Naive thymus-derived CD4-positive, alpha-beta T cell (primary cell): ENCODE data around the gene NPAS3. TPM values are rescaled to one million over a fixed set of nuclear protein-coding genes. Genes with fewer than 3 reads are reported as not detected.

ENCODE experiments used
- ATAC-seq: fragments of 150-1000 bp; cut with Tn5 transposase; 2 replicates; pipeline ENCODE4 v1.10.0; 2021; ENCODE audit warnings: mild to moderate bottlenecking, moderate library complexity
- CTCF ChIA-PET: fragments of 350-600 bp; sonication (Branson Sonifier 250); formaldehyde crosslinking; loops from one replicate; lab custom pipeline; 2021; ENCODE audit warnings: antibody characterized with exemption; lab: Charles Lee
- POLR2A ChIA-PET: fragments of 350-600 bp; sonication (Branson Sonifier 250); formaldehyde crosslinking; loops from one replicate; lab custom pipeline; 2021; ENCODE audit warnings: antibody characterized with exemption, inconsistent platforms; lab: Charles Lee
- DNase-seq, 9 donors: peaks; one replicate each; pipeline versions ENCODE4 v3.0.0 to v3.0.0-alpha.2; 2020 to 2022; ENCODE audit warnings: mixed read lengths in 1 of 9
- H3K27ac ChIP-seq: one replicate; pipeline ENCODE4 v1.7.0; 2013; ENCODE audit warnings: mild to moderate bottlenecking, low read depth, low read length, moderate library complexity
- H3K27me3 ChIP-seq, 2 donors: one replicate each; pipeline ENCODE4 v1.7.0; 2013; ENCODE audit warnings: low read length in 2 of 2, mild to moderate bottlenecking in 2 of 2, moderate library complexity in 2 of 2; ENCODE audit not compliant: control insufficient read depth in 2 of 2, insufficient read depth in 2 of 2
- H3K36me3 ChIP-seq, 3 experiments: 1 replicate in 2 of 3; 2 replicates in 1 of 3; pipeline ENCODE4 v1.7.0; 2013; ENCODE audit warnings: low read length in 3 of 3, mild to moderate bottlenecking in 3 of 3, moderate library complexity in 1 of 3; ENCODE audit not compliant: insufficient read depth in 3 of 3, control insufficient read depth in 2 of 3
- H3K4me1 ChIP-seq, 2 donors: one replicate each; pipeline ENCODE4 v1.7.0; 2013; ENCODE audit warnings: low read length in 2 of 2, mild to moderate bottlenecking in 2 of 2, moderate library complexity in 1 of 2; ENCODE audit not compliant: control insufficient read depth in 2 of 2, insufficient read depth in 2 of 2
- H3K4me3 ChIP-seq: 2 replicates; pipeline ENCODE4 v1.7.0; 2013; ENCODE audit warnings: mild to moderate bottlenecking, low read length
- H3K9me3 ChIP-seq, 3 experiments: 1 replicate in 2 of 3; 2 replicates in 1 of 3; pipeline ENCODE4 v1.7.0; 2013; ENCODE audit warnings: low read length in 3 of 3; ENCODE audit not compliant: control insufficient read depth in 2 of 3
- H3K27ac Mint-ChIP-seq, 9 donors: one replicate each; pipeline ENCODE4 v1.8.0; 2020 to 2022; ENCODE audit warnings: mixed read lengths in 9 of 9, mild to moderate bottlenecking in 8 of 9, moderate library complexity in 5 of 9, inconsistent platforms in 2 of 9
- H3K27me3 Mint-ChIP-seq, 5 donors: one replicate each; pipeline ENCODE4 v1.8.0; 2021 to 2022; ENCODE audit warnings: mixed read lengths in 5 of 5, mild to moderate bottlenecking in 1 of 5
- H3K36me3 Mint-ChIP-seq, 5 donors: one replicate each; pipeline ENCODE4 v1.8.0; 2020 to 2022; ENCODE audit warnings: mixed read lengths in 5 of 5, mild to moderate bottlenecking in 3 of 5, inconsistent platforms in 1 of 5
- H3K4me1 Mint-ChIP-seq, 7 donors: one replicate each; pipeline ENCODE4 v1.8.0; 2020 to 2022; ENCODE audit warnings: mixed read lengths in 7 of 7, mild to moderate bottlenecking in 3 of 7, inconsistent platforms in 1 of 7
- H3K4me3 Mint-ChIP-seq, 10 donors: one replicate each; pipeline ENCODE4 v1.8.0; 2020 to 2022; ENCODE audit warnings: mild to moderate bottlenecking in 10 of 10, mixed read lengths in 10 of 10, moderate library complexity in 6 of 10, inconsistent platforms in 2 of 10
- H3K9me3 Mint-ChIP-seq, 11 donors: one replicate each; pipeline ENCODE4 v1.8.0; 2020 to 2022; ENCODE audit warnings: mixed read lengths in 11 of 11, mild to moderate bottlenecking in 4 of 11, inconsistent platforms in 1 of 11, moderate library complexity in 1 of 11
- intact Hi-C, 2 donors: fragments of 100-400 bp; cut with micrococcal nuclease; formaldehyde crosslinking; loops; one replicate each; pipeline ENCODE4 v1.15.1; 2023
- polyA plus RNA-seq, 2 donors: library from polyadenylated mRNA; unstranded; fragments of 300-500 nt; fragmentation: Illumina TruSeq; gene quantifications; one replicate each; pipeline ENCODE4 v1.2.3, GENCODE V29; 2021
- total RNA-seq, 6 experiments: library from RNA in 5 of 6; stranded (reverse) in 5 of 6; gene quantifications; 1 replicate in 5 of 6; 2 replicates in 1 of 6; pipeline ENCODE4 v1.2.3 and lab custom pipeline; 2021 to 2026

NPAS3 gene
- total and polyA plus RNA-seq, 7 experiments from 2014 or later = not detected

DNA sequence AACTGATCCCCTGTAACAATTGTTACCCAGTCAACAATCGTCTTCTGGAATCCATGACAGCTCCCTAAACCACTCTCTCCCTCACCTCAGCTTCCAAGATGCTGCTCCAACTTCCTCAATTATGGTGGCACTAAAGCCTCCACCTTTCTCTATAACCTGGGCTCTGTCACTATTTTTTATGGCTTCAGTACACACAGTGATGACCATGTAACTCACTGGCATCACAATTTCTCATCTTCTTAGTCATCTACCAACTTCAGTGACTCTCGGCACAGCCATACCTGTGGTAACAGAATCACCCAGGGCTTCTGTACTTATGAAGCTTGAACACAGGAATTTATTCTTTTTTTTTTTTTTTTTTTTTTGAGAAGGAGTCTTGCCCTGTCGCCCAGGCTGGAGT, 32.0 kb upstream of the NPAS3 start:
- H3K27me3 ChIP-seq = no peaks in the 10 kb centered on the region
- H3K27ac Mint-ChIP-seq = no peak overlapping the region
- no peak overlapping the region for H3K4me3 ChIP-seq
- no peak overlapping the region for H3K4me3 Mint-ChIP-seq
- no peaks in the 10 kb centered on the region for H3K27me3 Mint-ChIP-seq
- peaks cover 0 to 6% (median 0%) of the 10 kb centered on the region in 11 donors for H3K9me3 Mint-ChIP-seq
- no peaks in the 10 kb centered on the region for H3K9me3 ChIP-seq
- ChIA-PET POLR2A (no interaction called here), CTCF (no interaction called here)
- H3K36me3 Mint-ChIP-seq = no peaks in the 10 kb centered on the region
- H3K4me1 Mint-ChIP-seq = no peaks in the 10 kb centered on the region
- no peak overlapping the region for H3K27ac ChIP-seq
- intact Hi-C loops = no loop called here
- no peak for DNase-seq
- no peak for ATAC-seq
- H3K4me1 ChIP-seq = no peaks in the 10 kb centered on the region
- no peaks in the 10 kb centered on the region for H3K36me3 ChIP-seq

DNA sequence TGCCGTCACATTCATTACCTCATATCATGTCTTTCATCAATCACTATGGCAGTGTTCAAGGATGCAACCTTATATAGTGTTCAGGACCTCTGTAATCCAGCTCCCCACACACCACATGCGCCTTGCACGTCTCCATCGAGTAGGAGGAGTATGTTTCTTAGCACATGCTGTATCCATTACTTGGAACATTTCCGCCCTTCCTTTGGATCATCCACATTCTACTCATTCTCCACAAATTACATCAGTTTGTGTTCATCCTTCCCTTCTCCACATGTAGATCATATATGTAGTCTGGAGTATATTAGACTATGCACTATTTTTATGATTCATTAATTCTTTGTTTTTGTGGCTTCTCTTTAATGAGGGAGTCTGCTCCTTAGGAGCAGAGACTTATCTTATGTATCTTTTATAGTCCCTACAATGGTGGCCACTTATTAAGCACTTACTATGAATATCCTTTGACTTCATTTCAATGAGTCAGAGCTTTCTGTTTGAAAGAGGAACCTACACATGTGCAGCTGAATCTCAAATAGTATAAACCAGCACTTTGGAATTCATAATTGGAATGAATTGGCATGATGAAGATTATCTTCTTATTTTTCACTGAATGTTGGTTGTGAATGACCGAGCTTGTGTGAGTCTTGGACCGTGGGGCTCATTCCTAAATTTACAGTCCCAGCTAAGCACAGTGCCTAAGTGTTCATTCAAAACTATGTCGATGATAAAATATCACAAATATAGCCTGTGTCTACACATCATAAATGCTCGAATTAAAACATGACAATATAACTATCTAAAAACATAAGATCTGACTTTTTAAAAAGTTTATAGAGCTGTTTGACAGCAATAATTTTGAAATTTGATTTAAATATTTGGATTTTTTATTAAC, 30.2 kb upstream of the NPAS3 start:
- Mint-ChIP-seq H3K9me3 (peaks cover 0 to 6% (median 0%) of the 10 kb centered on the region in 11 donors), H3K27ac (no peak overlapping the region), H3K36me3 (no peaks in the 10 kb centered on the region), H3K27me3 (peaks cover 0 to 6% (median 0%) of the 10 kb centered on the region in 5 donors), H3K4me3 (no peak overlapping the region), H3K4me1 (no peaks in the 10 kb centered on the region)
- intact Hi-C loops = no loop called here
- H3K9me3 ChIP-seq = no peaks in the 10 kb centered on the region
- H3K27ac ChIP-seq = no peak overlapping the region
- ChIA-PET POLR2A (no interaction called here), CTCF (no interaction called here)
- H3K4me3 ChIP-seq = no peak overlapping the region
- H3K27me3 ChIP-seq = no peaks in the 10 kb centered on the region
- ATAC-seq (no peak), DNase-seq (no peak)
- H3K36me3 ChIP-seq = no peaks in the 10 kb centered on the region
- no peaks in the 10 kb centered on the region for H3K4me1 ChIP-seq

DNA sequence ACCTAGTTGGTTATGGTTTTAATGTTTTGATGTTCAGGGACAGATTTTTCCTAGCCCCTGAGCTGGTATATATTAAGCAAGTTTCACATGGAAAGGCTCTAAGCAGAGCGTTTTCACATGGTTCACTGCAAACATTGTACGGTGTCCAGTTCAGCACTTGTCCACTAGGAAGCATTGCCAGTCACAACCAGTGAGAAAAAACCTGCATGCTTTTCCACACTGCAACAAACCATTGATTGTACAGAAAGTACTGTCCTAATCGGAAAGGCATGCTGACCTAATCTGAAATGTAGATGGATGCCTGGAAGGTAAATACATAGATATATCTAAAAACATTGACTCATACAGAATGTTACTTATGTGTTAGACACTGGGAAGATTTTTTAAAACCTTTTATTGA, 25.0 kb upstream of the NPAS3 start:
- ATAC-seq = no peak
- Histone ChIP-seq H3K27me3 (no peaks in the 10 kb centered on the region), H3K4me3 (no peak overlapping the region), H3K4me1 (no peaks in the 10 kb centered on the region), H3K27ac (no peak overlapping the region), H3K36me3 (no peaks in the 10 kb centered on the region), H3K9me3 (no peaks in the 10 kb centered on the region)
- Mint-ChIP-seq H3K36me3 (no peaks in the 10 kb centered on the region), H3K27ac (no peak overlapping the region), H3K4me1 (no peaks in the 10 kb centered on the region), H3K9me3 (peaks cover 0 to 3% (median 0%) of the 10 kb centered on the region in 11 donors), H3K27me3 (peaks cover 0 to 14% (median 0%) of the 10 kb centered on the region in 5 donors), H3K4me3 (no peak overlapping the region)
- ChIA-PET POLR2A (no interaction called here), CTCF (no interaction called here)
- DNase-seq = no peak
- intact Hi-C loops = no loop called here

DNA sequence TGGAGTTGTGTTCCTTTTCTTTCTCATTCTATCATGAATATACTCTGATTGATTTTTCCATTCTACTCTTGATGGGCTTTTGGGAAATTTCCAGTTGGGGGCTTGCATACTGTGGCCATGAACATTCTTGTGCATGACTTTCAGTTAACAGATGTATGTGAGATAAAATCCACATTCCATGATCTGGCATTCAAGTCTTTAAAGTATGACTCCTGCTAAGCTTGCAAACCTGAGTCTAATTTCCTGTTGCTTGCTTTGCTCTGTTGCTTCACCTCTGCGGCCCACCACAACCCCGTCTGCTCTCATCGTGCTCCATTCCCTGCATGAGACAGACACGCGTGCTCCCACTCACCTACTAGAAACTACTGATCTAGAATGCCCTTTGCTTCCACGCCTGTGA, 24.3 kb upstream of the NPAS3 start:
- ATAC-seq (no peak), DNase-seq (no peak)
- Mint-ChIP-seq H3K36me3 (no peaks in the 10 kb centered on the region), H3K9me3 (peaks cover 0 to 3% (median 0%) of the 10 kb centered on the region in 11 donors), H3K27me3 (peaks cover 0 to 14% (median 0%) of the 10 kb centered on the region in 5 donors), H3K27ac (no peak overlapping the region), H3K4me3 (no peak overlapping the region), H3K4me1 (no peaks in the 10 kb centered on the region)
- intact Hi-C loops = no loop called here
- Histone ChIP-seq H3K4me1 (no peaks in the 10 kb centered on the region), H3K27me3 (no peaks in the 10 kb centered on the region), H3K4me3 (no peak overlapping the region), H3K27ac (no peak overlapping the region), H3K36me3 (no peaks in the 10 kb centered on the region), H3K9me3 (no peaks in the 10 kb centered on the region)
- POLR2A ChIA-PET = interaction anchor here (0.7 kb wide), 1 partner anchor 41 kb away, joined by 3 read pairs; no protein-coding TSS in a partner anchor
- CTCF ChIA-PET = no interaction called here

DNA sequence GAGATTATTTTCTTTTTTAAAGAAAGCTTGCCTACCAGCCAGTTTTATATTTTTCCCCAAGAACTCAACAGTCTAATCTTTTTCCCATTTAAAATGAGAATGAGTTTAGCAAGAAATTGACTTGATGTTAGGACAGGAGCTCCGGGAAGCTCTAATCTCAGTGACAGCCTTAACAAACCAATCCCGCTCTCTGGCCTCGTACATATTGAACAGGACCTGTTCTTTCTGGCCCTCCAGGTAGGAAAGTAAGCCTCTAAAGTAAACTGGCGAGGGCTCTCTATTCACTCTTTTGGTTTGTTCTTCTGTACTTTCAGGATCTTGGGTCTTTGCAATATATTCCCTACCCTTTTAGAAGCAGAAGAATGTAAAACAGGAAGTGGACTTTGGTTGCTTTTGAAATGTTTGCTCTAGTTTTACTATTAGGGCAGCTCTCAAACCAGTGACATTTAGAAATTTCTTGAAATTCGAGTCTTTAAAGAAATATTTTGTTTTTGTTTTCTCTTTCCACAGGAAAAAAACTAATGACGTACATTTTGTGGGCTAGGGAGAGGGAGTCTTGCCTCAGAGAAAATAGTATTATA, 17.9 kb upstream of the NPAS3 start:
- intact Hi-C loops = no loop called here
- H3K27me3 Mint-ChIP-seq = peaks cover 0 to 9% (median 0%) of the 10 kb centered on the region in 5 donors

DNA sequence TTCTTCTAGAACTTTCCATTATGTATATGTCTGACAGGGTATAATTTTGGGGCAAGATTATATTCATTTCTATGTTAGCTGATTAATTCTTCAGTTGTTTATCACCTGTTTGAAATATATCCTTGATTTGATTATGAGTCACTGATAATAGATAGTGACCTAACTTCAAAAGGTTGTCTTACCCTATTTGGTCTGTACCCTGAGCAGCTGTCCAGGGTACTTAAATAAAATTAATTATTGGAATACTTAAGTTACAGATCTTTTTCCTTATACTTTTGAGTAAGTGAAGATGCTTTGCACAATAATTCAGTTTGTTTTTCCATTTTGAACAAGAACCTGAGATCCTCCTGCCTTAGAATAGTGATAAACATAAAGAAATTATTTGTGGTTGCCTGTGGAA, 13.2 kb upstream of the NPAS3 start:
- H3K9me3 ChIP-seq = no peaks in the 10 kb centered on the region
- no peak for ATAC-seq
- H3K4me3 Mint-ChIP-seq = no peak overlapping the region
- H3K4me1 Mint-ChIP-seq = no peaks in the 10 kb centered on the region
- no peaks in the 10 kb centered on the region for H3K4me1 ChIP-seq
- H3K36me3 Mint-ChIP-seq = no peaks in the 10 kb centered on the region
- no peaks in the 10 kb centered on the region for H3K27me3 ChIP-seq
- ChIA-PET CTCF (no interaction called here), POLR2A (no interaction called here)
- peaks cover 4 to 18% (median 13%) of the 10 kb centered on the region in 5 donors for H3K27me3 Mint-ChIP-seq
- no peak overlapping the region for H3K4me3 ChIP-seq
- intact Hi-C loops = no loop called here
- H3K9me3 Mint-ChIP-seq = peaks cover 0 to 13% (median 2%) of the 10 kb centered on the region in 11 donors
- no peaks in the 10 kb centered on the region for H3K36me3 ChIP-seq
- DNase-seq = no peak
- H3K27ac Mint-ChIP-seq = no peak overlapping the region
- H3K27ac ChIP-seq = no peak overlapping the region

More for the DNA sequence above, 17.9 kb upstream of the NPAS3 start:
- no peak overlapping the region for H3K4me3 ChIP-seq
- ATAC-seq = no peak
- no peak overlapping the region for H3K27ac ChIP-seq
- Mint-ChIP-seq H3K4me3 (no peak overlapping the region), H3K9me3 (peaks cover 0 to 13% (median 0%) of the 10 kb centered on the region in 11 donors), H3K27ac (no peak overlapping the region), H3K4me1 (no peaks in the 10 kb centered on the region), H3K36me3 (no peaks in the 10 kb centered on the region)
- no peaks in the 10 kb centered on the region for H3K9me3 ChIP-seq
- DNase-seq = no peak
- CTCF ChIA-PET = no interaction called here
- H3K4me1 ChIP-seq = no peaks in the 10 kb centered on the region
- no peaks in the 10 kb centered on the region for H3K27me3 ChIP-seq
- H3K36me3 ChIP-seq = no peaks in the 10 kb centered on the region
- POLR2A ChIA-PET = no interaction called here
